ENCODE data around the gene HSBP1.

Gene HSBP1

GRCh38 chr16:83850947-83851346, 43.2 kb downstream of the HSBP1 start:
- H3K4me3 ChIP-seq (ENCODE audit: low read depth, low read length): no peak overlapping the region
- TF ChIP-seq POLR2A (IDR thresholded peaks at IDR 0.05; ENCODE audit: extremely low read depth, insufficient read length): no peak
- TF ChIP-seq MYC (IDR thresholded peaks at IDR 0.05; ENCODE audit: low read depth, low read length): no peak
- TF ChIP-seq CTCF (IDR thresholded peaks at IDR 0.05; ENCODE audit: low read depth, low read length): no peak
- TF ChIP-seq MAX (IDR thresholded peaks at IDR 0.05; ENCODE audit: low read depth, low read length): no peak
- DNase-seq (ENCODE audit: low read depth): no peak

GRCh38 chr16:83851473-83851872, 43.7 kb downstream of the HSBP1 start:
- no peak overlapping the region for H3K4me3 ChIP-seq (ENCODE audit: low read depth, low read length)
- no peak for DNase-seq (ENCODE audit: low read depth)
- TF ChIP-seq MAX (IDR thresholded peaks at IDR 0.05; ENCODE audit: low read depth, low read length) (no peak), MYC (IDR thresholded peaks at IDR 0.05; ENCODE audit: low read depth, low read length) (no peak), POLR2A (IDR thresholded peaks at IDR 0.05; ENCODE audit: extremely low read depth, insufficient read length) (no peak), CTCF (IDR thresholded peaks at IDR 0.05; ENCODE audit: low read depth, low read length) (no peak)

- TF ChIP-seq MYC (IDR thresholded peaks at IDR 0.05; ENCODE audit: low read depth, low read length) (no peak), CTCF (IDR thresholded peaks at IDR 0.05; ENCODE audit: low read depth, low read length) (no peak), POLR2A (IDR thresholded peaks at IDR 0.05; ENCODE audit: extremely low read depth, insufficient read length) (no peak), MAX (IDR thresholded peaks at IDR 0.05; ENCODE audit: low read depth, low read length) (no peak)
Observed at GRCh38 chr16:83852774-83853173, 45.0 kb downstream of the HSBP1 start.

GRCh38 chr16:83853834-83854233, 46.1 kb downstream of the HSBP1 start:
- no peak overlapping the region for H3K4me3 ChIP-seq (ENCODE audit: low read depth, low read length)
- DNase-seq (ENCODE audit: low read depth): no peak
- no peak for TF ChIP-seq POLR2A (IDR thresholded peaks at IDR 0.05; ENCODE audit: extremely low read depth, insufficient read length)
- TF ChIP-seq MAX (IDR thresholded peaks at IDR 0.05; ENCODE audit: low read depth, low read length): no peak
- TF ChIP-seq CTCF (IDR thresholded peaks at IDR 0.05; ENCODE audit: low read depth, low read length): no peak
- TF ChIP-seq MYC (IDR thresholded peaks at IDR 0.05; ENCODE audit: low read depth, low read length): no peak

More at GRCh38 chr16:83852774-83853173, 45.0 kb downstream of the HSBP1 start:
- DNase-seq (ENCODE audit: low read depth): no peak
- no peak overlapping the region for H3K4me3 ChIP-seq (ENCODE audit: low read depth, low read length)

- no peak for TF ChIP-seq MAX (IDR thresholded peaks at IDR 0.05; ENCODE audit: low read depth, low read length)
- no peak for TF ChIP-seq POLR2A (IDR thresholded peaks at IDR 0.05; ENCODE audit: extremely low read depth, insufficient read length)
- TF ChIP-seq CTCF (IDR thresholded peaks at IDR 0.05; ENCODE audit: low read depth, low read length): no peak
- TF ChIP-seq MYC (IDR thresholded peaks at IDR 0.05; ENCODE audit: low read depth, low read length): no peak
- no peak overlapping the region for H3K4me3 ChIP-seq (ENCODE audit: low read depth, low read length)
- DNase-seq (ENCODE audit: low read depth): no peak
Observed at GRCh38 chr16:83854420-83854819, 46.6 kb downstream of the HSBP1 start.

GRCh38 chr16:83856792-83857191, 49.0 kb downstream of the HSBP1 start:
- H3K4me3 ChIP-seq (ENCODE audit: low read depth, low read length): no peak overlapping the region
- TF ChIP-seq MYC (IDR thresholded peaks at IDR 0.05; ENCODE audit: low read depth, low read length) (no peak), MAX (IDR thresholded peaks at IDR 0.05; ENCODE audit: low read depth, low read length) (no peak), POLR2A (IDR thresholded peaks at IDR 0.05; ENCODE audit: extremely low read depth, insufficient read length) (no peak), CTCF (IDR thresholded peaks at IDR 0.05; ENCODE audit: low read depth, low read length) (no peak)
- DNase-seq (ENCODE audit: low read depth): no peak

Measured in NB4 (cell line).